Measurements from ENCODE around the gene TUBA1B.

DNA sequence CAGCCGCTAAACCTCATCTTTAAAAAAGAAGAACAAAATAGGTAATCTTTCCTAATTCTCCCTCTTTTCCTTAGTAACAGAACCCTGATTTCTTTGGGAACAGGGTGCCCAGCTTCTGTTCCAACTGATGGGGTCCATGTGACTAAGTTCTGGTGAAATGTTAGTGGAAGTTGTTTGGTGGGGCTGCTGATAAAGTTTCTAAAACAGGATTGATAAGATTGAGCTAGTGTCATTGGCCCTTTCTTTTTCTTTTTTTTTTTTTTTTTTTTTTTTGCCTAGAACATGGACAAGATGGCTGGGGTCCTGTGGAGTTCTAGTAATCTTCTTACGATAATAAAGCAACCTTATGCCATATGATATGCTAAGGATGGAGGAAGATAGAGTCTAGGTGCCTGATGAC lies 16.2 kb upstream of the TUBA1B start:
- TF ChIP-seq, protein P1, sequence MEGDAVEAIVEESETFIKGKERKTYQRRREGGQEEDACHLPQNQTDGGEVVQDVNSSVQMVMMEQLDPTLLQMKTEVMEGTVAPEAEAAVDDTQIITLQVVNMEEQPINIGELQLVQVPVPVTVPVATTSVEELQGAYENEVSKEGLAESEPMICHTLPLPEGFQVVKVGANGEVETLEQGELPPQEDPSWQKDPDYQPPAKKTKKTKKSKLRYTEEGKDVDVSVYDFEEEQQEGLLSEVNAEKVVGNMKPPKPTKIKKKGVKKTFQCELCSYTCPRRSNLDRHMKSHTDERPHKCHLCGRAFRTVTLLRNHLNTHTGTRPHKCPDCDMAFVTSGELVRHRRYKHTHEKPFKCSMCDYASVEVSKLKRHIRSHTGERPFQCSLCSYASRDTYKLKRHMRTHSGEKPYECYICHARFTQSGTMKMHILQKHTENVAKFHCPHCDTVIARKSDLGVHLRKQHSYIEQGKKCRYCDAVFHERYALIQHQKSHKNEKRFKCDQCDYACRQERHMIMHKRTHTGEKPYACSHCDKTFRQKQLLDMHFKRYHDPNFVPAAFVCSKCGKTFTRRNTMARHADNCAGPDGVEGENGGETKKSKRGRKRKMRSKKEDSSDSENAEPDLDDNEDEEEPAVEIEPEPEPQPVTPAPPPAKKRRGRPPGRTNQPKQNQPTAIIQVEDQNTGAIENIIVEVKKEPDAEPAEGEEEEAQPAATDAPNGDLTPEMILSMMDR (IDR thresholded peaks at IDR 0.05), result no peak
- TF ChIP-seq POLR2A (IDR thresholded peaks at IDR 0.05) (no peak), POLR2AphosphoS5 (IDR thresholded peaks at IDR 0.05) (no peak)
